Measurements from ENCODE around the gene MNT. TPM values are rescaled to one million over a fixed set of nuclear protein-coding genes. Genes with fewer than 3 reads are reported as not detected.

MNT gene
- total and polyA plus RNA-seq, 2 experiments from 2014 or later: 5.7 to 6.4 TPM

GRCh38 chr17:2344528-2344927, 56.3 kb downstream of the MNT start:
- H3K9me3 Mint-ChIP-seq: no peaks in the 10 kb centered on the region
- H3K27ac Mint-ChIP-seq: 0 out of 2 replicates have a peak overlapping the region, but pooled peaks have one; percentile 19

More at GRCh38 chr17:2344528-2344927, 56.3 kb downstream of the MNT start:
- Mint-ChIP-seq H3K4me3 (no peak overlapping the region), H3K36me3 (ENCODE audit: low read depth) (peaks cover 16% of the 10 kb centered on the region; the same call in 2 of the 3 replicates), H3K27me3 (ENCODE audit: insufficient read depth, low read depth, poor library complexity) (peaks cover 4% of the 10 kb centered on the region), H3K4me1 (peaks cover 24% of the 10 kb centered on the region)
- H3K4me1 ChIP-seq (ENCODE audit: insufficient read depth): peaks cover 17% of the 10 kb centered on the region
- no peak overlapping the region for H3K4me2 ChIP-seq
- DNase-seq (ENCODE audit: low spot score) (no peak), ATAC-seq (no peak)
- peaks cover 20% of the 10 kb centered on the region for H3F3A ChIP-seq (replicated peaks; ENCODE audit: low read depth)
- peaks cover 10% of the 10 kb centered on the region; the same call in 1 of the 2 replicates for H3K79me2 ChIP-seq (replicated peaks; ENCODE audit: insufficient read depth)
- no peaks in the 10 kb centered on the region; the same call in 1 of the 2 replicates for H4K20me1 ChIP-seq (replicated peaks; ENCODE audit: insufficient read depth)
- no peak overlapping the region for H3K27ac ChIP-seq (ENCODE audit: low read depth)
- H3K36me3 ChIP-seq (ENCODE audit: insufficient read depth): no peaks in the 10 kb centered on the region
- H3K4me3 ChIP-seq: no peak overlapping the region
- H3K27me3 ChIP-seq (ENCODE audit: insufficient read depth): no peaks in the 10 kb centered on the region
- TF ChIP-seq EZH2phosphoT487 (IDR thresholded peaks at IDR 0.05; ENCODE audit: unreplicated experiment): no peak
- no peak for TF ChIP-seq ETS1 (IDR thresholded peaks at IDR 0.05)
- TF ChIP-seq CREB1 (CRISPR knock-in tag; IDR thresholded peaks at IDR 0.05; ENCODE audit: low read depth): no peak
- no peak for TF ChIP-seq ZNF114 (CRISPR knock-in tag; IDR thresholded peaks at IDR 0.05)
- TF ChIP-seq ZNF462 (CRISPR knock-in tag; IDR thresholded peaks at IDR 0.05): no peak
- no peak overlapping the region for H2AFZ ChIP-seq
- H3K9me2 ChIP-seq (ENCODE audit: insufficient read depth): no peaks in the 10 kb centered on the region
